Gastrocnemius medialis (tissue), 4 donors: ENCODE results near the gene TBC1D2. TPM values are rescaled to one million over a fixed set of nuclear protein-coding genes. Genes with fewer than 3 reads are reported as not detected.

Source experiments
- ATAC-seq, 2 donors: fragments of 150-250 bp; one replicate each; pipeline ENCODE4 v1.9.1; 2016
- DNase-seq, 2 donors: peaks; one replicate each; pipeline ENCODE4 v3.0.0-alpha.2; 2019
- H3K27ac ChIP-seq, 4 donors: fragments of 200-600 bp; sonication (generic); 1 replicate in 1 of 4; 2 replicates in 3 of 4; pipeline ENCODE4 v1.5.1; 2016 to 2018; ENCODE audit warnings: mild to moderate bottlenecking in 2 of 4, moderate library complexity in 1 of 4
- H3K27me3 ChIP-seq, 3 donors: fragments of 200-600 bp; sonication (generic) in 2 of 3; 1 replicate in 1 of 3; 2 replicates in 2 of 3; pipeline versions ENCODE4 v1.5.1 to v1.6.0; 2016 to 2019; ENCODE audit warnings: mild to moderate bottlenecking in 1 of 3, moderate library complexity in 1 of 3
- H3K36me3 ChIP-seq, 2 donors: fragments of 200-600 bp; sonication (generic) in 1 of 2; one replicate each; pipeline ENCODE4 v1.5.1; 2017 to 2018
- H3K4me1 ChIP-seq, 2 donors: fragments of 200-600 bp; sonication (generic) in 1 of 2; one replicate each; pipeline ENCODE4 v1.5.1; 2016 to 2017; ENCODE audit warnings: mild to moderate bottlenecking in 2 of 2
- H3K4me3 ChIP-seq, 4 donors: fragments of 200-600 bp; sonication (generic) in 3 of 4; 1 replicate in 1 of 4; 2 replicates in 3 of 4; pipeline ENCODE4 v1.5.1; 2016 to 2019; ENCODE audit warnings: mild to moderate bottlenecking in 2 of 4
- H3K9me3 ChIP-seq, 3 donors: fragments of 200-600 bp; sonication (generic) in 2 of 3; 1 replicate in 1 of 3; 2 replicates in 2 of 3; pipeline ENCODE4 v1.5.1; 2016 to 2019
- POLR2A ChIP-seq, 2 donors: fragments of 450-650 bp; IDR thresholded peaks; one replicate each; pipeline ENCODE4 v1.6.1; 2017; ENCODE audit warnings: antibody characterized with exemption in 2 of 2, mild to moderate bottlenecking in 2 of 2, moderate library complexity in 2 of 2
- in situ Hi-C, 4 donors: fragments of 200-750 bp; cut with MboI; loops; one replicate each; pipeline versions ENCODE4 v1.15.0 to v1.8.0; 2017; ENCODE audit warnings: low sequenced_read_pairs in 4 of 4
- intact Hi-C: fragments of 100-400 bp; cut with DNase I; formaldehyde crosslinking; loops from one replicate; pipeline ENCODE4 v1.15.1; 2023; ENCODE audit warnings: low total_unique reads
- total RNA-seq, 4 donors: library from RNA; depleted of rRNA; stranded (reverse); fragments of >200 nt; gene quantifications; one replicate each; pipeline versions ENCODE4 v1.1.0 to v1.2.3, GENCODE V29; 2016
- TF ChIP-seq, protein P1 (sequence below), 5 experiments: fragments of 450-650 bp in 3 of 5; fragments of 200-600 bp in 2 of 5; sonication (generic) in 2 of 5; IDR thresholded peaks in 4 of 5; conservative IDR thresholded peaks in 1 of 5; 1 replicate in 4 of 5; 2 replicates in 1 of 5; pipeline ENCODE4 v1.5.1; 2016 to 2019; ENCODE audit warnings: antibody characterized with exemption in 5 of 5, mild to moderate bottlenecking in 3 of 5, moderate library complexity in 3 of 5

TBC1D2 gene
- total RNA-seq, 4 donors from 2014 or later: 0.66 to 2.9 (median 1.6) TPM

DNA sequence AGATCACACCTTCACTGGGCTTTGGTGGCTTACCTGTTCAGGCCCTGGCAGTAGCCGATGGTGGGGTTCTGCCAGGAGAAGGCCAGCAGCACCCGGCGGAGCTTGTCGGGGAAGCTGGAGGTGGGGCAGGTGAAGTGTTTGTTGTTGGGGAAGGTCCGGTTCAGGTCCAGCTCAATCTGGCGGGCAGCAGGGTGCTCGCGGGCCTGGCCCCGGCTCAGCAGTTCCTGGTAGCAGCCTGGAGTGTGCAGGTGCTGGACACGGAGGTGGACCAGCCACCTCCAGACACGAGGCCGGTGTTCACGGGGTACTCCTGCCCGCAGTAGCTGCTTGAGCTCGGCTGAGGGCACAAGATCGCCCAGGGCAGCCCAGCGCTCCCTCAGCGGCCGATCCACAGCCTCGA, 46.8 kb downstream of the TBC1D2 start:
- H3K27me3 ChIP-seq: no peaks in the 10 kb centered on the region
- no peak overlapping the region for H3K27ac ChIP-seq
- intact Hi-C loops (loop anchor here (5.0 kb wide), 1 partner anchor 286 kb away; the partner anchor contains the start of gene TRMO), in situ Hi-C loops (loop anchor here (5.0 to 10.0 kb wide), 2 partner anchors 54 to 56 kb away; no protein-coding TSS in a partner anchor)
- no peak for ATAC-seq
- no peaks in the 10 kb centered on the region for H3K4me1 ChIP-seq
- no peaks in the 10 kb centered on the region for H3K9me3 ChIP-seq
- DNase-seq: no peak
- no peak for TF ChIP-seq POLR2A (IDR thresholded peaks at IDR 0.05)
- TF ChIP-seq, protein P1, sequence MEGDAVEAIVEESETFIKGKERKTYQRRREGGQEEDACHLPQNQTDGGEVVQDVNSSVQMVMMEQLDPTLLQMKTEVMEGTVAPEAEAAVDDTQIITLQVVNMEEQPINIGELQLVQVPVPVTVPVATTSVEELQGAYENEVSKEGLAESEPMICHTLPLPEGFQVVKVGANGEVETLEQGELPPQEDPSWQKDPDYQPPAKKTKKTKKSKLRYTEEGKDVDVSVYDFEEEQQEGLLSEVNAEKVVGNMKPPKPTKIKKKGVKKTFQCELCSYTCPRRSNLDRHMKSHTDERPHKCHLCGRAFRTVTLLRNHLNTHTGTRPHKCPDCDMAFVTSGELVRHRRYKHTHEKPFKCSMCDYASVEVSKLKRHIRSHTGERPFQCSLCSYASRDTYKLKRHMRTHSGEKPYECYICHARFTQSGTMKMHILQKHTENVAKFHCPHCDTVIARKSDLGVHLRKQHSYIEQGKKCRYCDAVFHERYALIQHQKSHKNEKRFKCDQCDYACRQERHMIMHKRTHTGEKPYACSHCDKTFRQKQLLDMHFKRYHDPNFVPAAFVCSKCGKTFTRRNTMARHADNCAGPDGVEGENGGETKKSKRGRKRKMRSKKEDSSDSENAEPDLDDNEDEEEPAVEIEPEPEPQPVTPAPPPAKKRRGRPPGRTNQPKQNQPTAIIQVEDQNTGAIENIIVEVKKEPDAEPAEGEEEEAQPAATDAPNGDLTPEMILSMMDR (IDR thresholded peaks at IDR 0.05 in 4 of 5, conservative IDR thresholded peaks at IDR 0.05 in 1 of 5): no peak
- peaks cover 0 to 2% of the 10 kb centered on the region in 2 donors for H3K36me3 ChIP-seq
- H3K4me3 ChIP-seq: no peak overlapping the region

DNA sequence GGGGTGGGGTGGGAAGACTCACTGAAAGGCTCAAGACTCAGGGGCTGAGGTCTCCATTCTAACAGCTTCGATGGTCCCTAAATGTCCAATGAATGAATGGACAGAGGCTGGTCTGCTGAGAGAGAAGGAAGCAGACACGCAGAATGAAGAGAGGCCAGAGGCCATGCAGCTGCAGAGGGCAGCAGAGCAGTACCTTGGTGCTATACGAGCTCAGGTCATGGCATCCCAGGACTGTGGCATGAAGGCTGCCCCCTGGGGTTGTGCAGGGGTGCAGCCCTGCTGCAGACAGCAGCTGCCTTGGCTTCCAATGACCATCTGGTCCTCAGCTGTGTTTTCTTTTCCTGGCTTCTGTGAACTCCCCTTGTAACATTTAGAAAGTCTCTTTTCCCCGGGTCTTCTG, 47.8 kb downstream of the TBC1D2 start:
- Histone ChIP-seq H3K4me1 (no peaks in the 10 kb centered on the region), H3K9me3 (no peaks in the 10 kb centered on the region), H3K36me3 (no peaks in the 10 kb centered on the region), H3K4me3 (no peak overlapping the region), H3K27me3 (no peaks in the 10 kb centered on the region), H3K27ac (no peak overlapping the region)
- no peak for TF ChIP-seq POLR2A (IDR thresholded peaks at IDR 0.05)
- TF ChIP-seq, protein P1 (IDR thresholded peaks at IDR 0.05 in 4 of 5, conservative IDR thresholded peaks at IDR 0.05 in 1 of 5): no peak
- ATAC-seq (no peak), DNase-seq (no peak)
- intact Hi-C loops (loop anchor here (5.0 kb wide), 1 partner anchor 285 kb away; the partner anchor contains the start of gene TRMO), in situ Hi-C loops (loop anchor here (5.0 to 10.0 kb wide), 2 partner anchors 55 to 57 kb away; no protein-coding TSS in a partner anchor)

DNA sequence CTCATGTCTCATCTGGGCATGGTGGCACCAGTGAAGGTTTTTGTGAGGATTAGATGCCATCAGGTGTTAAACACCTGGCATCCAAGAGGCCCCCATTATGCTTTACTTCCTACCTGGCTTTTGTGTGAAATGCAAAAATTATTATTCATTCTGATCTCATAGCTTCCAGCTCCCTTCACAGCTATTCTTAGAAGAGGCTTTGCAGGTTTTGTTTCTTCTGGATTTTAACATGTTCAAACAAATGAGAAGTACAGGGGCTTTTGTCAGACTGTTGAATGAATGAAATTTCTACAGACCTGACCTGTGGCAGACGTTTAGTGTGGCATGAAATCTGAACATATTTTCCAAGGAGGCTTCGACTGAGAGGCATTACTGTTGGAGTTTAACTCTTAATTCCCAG, 48.7 kb downstream of the TBC1D2 start:
- Histone ChIP-seq H3K9me3 (no peaks in the 10 kb centered on the region), H3K27ac (no peak overlapping the region), H3K4me3 (no peak overlapping the region), H3K4me1 (no peaks in the 10 kb centered on the region), H3K27me3 (no peaks in the 10 kb centered on the region), H3K36me3 (no peaks in the 10 kb centered on the region)
- in situ Hi-C loops: loop anchor here (5.0 to 10.0 kb wide), 2 partner anchors 56 to 58 kb away; no protein-coding TSS in a partner anchor
- ATAC-seq (no peak), DNase-seq (no peak)
- intact Hi-C loops: loop anchor here (5.0 kb wide), 1 partner anchor 284 kb away; the partner anchor contains the start of gene TRMO
- TF ChIP-seq, protein P1 (IDR thresholded peaks at IDR 0.05 in 4 of 5, conservative IDR thresholded peaks at IDR 0.05 in 1 of 5): no peak
- no peak for TF ChIP-seq POLR2A (IDR thresholded peaks at IDR 0.05)

DNA sequence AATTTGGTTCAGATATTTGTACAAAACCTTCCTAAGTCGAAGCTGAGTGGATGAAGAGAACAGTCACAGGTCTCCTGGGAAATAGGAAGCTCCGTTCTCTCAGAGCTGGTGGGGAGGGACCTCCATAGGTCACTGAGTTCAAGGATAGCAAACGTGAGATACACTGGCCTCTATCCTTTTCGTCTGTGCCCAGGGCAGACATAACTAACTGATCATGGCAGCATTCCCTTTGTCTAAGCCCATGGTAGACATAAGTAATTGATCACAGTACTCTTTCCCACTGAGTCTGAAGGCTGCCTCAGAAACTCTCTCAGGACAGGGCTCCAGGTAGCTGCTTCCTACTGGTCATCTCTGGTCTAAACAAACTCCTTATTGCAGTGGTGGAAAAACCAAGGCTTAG, 50.8 kb downstream of the TBC1D2 start:
- H3K9me3 ChIP-seq: no peaks in the 10 kb centered on the region
- no peak for DNase-seq
- no peak for ATAC-seq
- H3K27ac ChIP-seq: no peak overlapping the region
- H3K4me3 ChIP-seq: no peak overlapping the region
- intact Hi-C loops: loop anchor here (1.0 to 5.0 kb wide), 2 partner anchors 59 to 282 kb away; partner anchors contain the start of gene TRMO
- H3K4me1 ChIP-seq: no peaks in the 10 kb centered on the region
- in situ Hi-C loops: loop anchor here (5.0 to 10.0 kb wide), 2 partner anchors 58 to 60 kb away; no protein-coding TSS in a partner anchor
- TF ChIP-seq, protein P1 (IDR thresholded peaks at IDR 0.05 in 4 of 5, conservative IDR thresholded peaks at IDR 0.05 in 1 of 5): no peak
- TF ChIP-seq POLR2A (IDR thresholded peaks at IDR 0.05): no peak
- H3K36me3 ChIP-seq: no peaks in the 10 kb centered on the region
- no peaks in the 10 kb centered on the region for H3K27me3 ChIP-seq
